ENCODE data around the gene ELOVL2. TPM values are rescaled to one million over a fixed set of nuclear protein-coding genes. Genes with fewer than 3 reads are reported as not detected.
"Not testable (repeated sequence)": the region's sequence is repeated elsewhere in the genome, so short reads cannot be mapped to it uniquely, and the experiment has no call there.

The ELOVL2 gene
- total RNA-seq, 1 experiment from 2014 or later: 0.41 TPM

DNA sequence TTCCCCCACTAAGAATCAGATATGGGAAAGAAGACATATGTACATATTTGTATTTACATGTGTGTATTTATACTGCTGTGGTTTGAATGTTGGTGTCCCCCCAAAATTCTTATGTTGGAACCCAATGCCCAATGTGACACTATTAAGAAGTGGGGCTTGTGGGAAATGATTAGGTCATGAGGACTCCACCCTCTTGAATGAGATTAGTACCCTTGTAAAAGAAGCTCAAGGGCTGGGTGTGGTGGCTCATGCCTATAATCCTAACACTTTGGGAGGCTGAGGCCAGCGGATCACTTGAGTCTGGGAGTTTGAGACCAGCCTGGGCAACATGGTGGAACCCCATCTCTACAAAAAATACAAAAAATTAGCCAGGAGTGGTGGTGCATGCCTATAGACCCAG, 45.6 kb upstream of the ELOVL2 start:
- Histone ChIP-seq H3K27me3 (ENCODE audit: insufficient read depth, low read depth) (no peaks in the 10 kb centered on the region), H4K20me1 (ENCODE audit: insufficient read depth) (no peaks in the 10 kb centered on the region), H3K9me2 (ENCODE audit: insufficient read depth) (no peaks in the 10 kb centered on the region), H3K79me2 (ENCODE audit: low read depth) (peaks cover 5% of the 10 kb centered on the region), H2AFZ (no peak overlapping the region), H3K36me3 (ENCODE audit: low read depth) (no peaks in the 10 kb centered on the region), H3K9me3 (ENCODE audit: insufficient read depth, low read depth) (no peaks in the 10 kb centered on the region), H3K4me3 (no peak overlapping the region), H3K4me1 (replicated peaks; ENCODE audit: insufficient read depth) (no peaks in the 10 kb centered on the region), H3F3A (ENCODE audit: insufficient read depth, low read depth) (0 out of 2 replicates have a peak, but pooled peaks cover 6% of the 10 kb centered on the region), H3K27ac (no peak overlapping the region), H3K4me2 (no peak overlapping the region)
- BruUV-seq (replicated peaks): no TSS peak
- CTCF ChIA-PET: no interaction called here
- DNase-seq: no peak
- POLR2A ChIA-PET (ENCODE audit: unreplicated experiment): no interaction called here
- intact Hi-C loops (cut with micrococcal nuclease; ENCODE audit: unreplicated experiment): loop anchor here (5.0 kb wide), 1 partner anchor 143 kb away; the partner anchor contains the start of gene NEDD9
- TF ChIP-seq, protein P1, sequence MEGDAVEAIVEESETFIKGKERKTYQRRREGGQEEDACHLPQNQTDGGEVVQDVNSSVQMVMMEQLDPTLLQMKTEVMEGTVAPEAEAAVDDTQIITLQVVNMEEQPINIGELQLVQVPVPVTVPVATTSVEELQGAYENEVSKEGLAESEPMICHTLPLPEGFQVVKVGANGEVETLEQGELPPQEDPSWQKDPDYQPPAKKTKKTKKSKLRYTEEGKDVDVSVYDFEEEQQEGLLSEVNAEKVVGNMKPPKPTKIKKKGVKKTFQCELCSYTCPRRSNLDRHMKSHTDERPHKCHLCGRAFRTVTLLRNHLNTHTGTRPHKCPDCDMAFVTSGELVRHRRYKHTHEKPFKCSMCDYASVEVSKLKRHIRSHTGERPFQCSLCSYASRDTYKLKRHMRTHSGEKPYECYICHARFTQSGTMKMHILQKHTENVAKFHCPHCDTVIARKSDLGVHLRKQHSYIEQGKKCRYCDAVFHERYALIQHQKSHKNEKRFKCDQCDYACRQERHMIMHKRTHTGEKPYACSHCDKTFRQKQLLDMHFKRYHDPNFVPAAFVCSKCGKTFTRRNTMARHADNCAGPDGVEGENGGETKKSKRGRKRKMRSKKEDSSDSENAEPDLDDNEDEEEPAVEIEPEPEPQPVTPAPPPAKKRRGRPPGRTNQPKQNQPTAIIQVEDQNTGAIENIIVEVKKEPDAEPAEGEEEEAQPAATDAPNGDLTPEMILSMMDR (conservative IDR thresholded peaks at IDR 0.05): no peak
- no peak for TF ChIP-seq EZH2 (IDR thresholded peaks at IDR 0.05; ENCODE audit: low read depth)

DNA sequence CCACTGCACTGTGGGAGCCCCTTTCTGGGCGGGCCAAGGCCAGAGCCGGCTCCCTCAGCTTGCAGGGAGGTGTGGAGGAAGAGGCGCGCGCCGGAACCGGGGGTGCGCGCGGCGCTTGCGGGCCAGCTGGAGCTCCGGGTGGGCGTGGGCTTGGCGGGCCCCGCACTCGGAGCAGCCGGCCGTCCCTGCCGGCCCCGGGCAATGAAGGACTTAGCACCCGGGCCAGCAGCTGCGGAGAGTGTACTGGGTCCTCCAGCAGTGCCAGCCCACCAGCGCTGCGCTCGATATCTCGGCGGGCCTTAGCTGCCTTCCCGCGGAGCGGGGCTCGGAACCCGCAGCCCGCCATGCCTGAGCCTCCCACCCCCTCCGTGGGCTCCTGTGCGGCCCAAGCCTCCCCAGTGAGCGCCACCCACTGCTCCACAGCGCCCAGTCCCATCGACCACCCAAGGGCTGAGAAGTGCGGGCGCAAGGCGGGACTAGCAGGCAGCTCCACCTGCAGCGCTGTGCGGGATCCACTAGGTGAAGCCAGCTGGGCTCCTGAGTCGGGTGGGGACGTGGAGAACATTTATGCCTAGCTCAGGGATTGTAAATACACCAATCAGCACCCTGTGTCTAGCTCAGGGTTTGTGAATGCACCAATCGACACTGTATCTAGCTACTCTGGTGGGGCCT, 43.2 kb upstream of the ELOVL2 start:
- H3K27ac ChIP-seq; intact Hi-C loops (cut with micrococcal nuclease; ENCODE audit: unreplicated experiment); H3K36me3 ChIP-seq (ENCODE audit: low read depth); POLR2A ChIA-PET (ENCODE audit: unreplicated experiment); H3F3A ChIP-seq (ENCODE audit: insufficient read depth, low read depth); DNase-seq; H3K27me3 ChIP-seq (ENCODE audit: insufficient read depth, low read depth); H3K4me3 ChIP-seq; H2AFZ ChIP-seq; H3K4me1 ChIP-seq (replicated peaks; ENCODE audit: insufficient read depth); H3K9me3 ChIP-seq (ENCODE audit: insufficient read depth, low read depth); H3K4me2 ChIP-seq; BruUV-seq (replicated peaks); H3K9me2 ChIP-seq (ENCODE audit: insufficient read depth); H3K79me2 ChIP-seq (ENCODE audit: low read depth); H4K20me1 ChIP-seq (ENCODE audit: insufficient read depth): not testable (repeated sequence)
- CTCF ChIA-PET: interaction anchor here (0.6 kb wide), 1 partner anchor 239 kb away, joined by 3 read pairs; no protein-coding TSS in a partner anchor

DNA sequence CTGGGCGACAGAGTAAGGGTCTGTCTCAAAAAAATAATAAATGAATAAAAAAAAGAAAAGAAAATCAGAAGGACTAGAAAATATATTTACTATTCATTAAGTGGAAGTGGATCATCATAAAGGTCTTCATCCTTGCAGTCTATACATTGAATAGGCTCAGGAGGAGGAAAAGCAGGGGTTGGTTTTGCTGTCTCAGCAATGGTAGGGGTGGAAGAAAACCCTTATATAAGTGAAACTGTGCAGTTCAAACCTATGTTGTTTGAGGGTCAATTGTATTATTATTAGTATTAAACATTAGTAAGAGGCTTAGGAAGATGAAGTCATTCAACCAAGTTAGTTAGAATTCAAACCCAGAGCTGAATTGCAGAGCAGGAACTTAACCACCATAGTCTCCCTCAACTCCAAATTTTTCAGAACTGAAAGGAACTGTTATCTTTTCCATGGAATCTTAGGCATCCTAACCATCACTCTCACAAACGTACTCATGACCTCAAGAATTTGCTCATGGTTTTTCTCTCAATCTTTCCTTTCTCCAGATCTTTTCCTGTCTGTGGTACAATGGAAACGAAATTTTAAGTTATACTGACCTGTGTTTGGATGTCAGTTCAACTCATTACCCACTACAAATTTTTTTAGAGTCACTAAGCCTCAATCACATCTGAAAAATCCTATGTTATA, 41.8 kb upstream of the ELOVL2 start:
- POLR2A ChIA-PET (ENCODE audit: unreplicated experiment): interaction anchor here (0.7 kb wide), 1 partner anchor 230 kb away, joined by 7 read pairs; no protein-coding TSS in a partner anchor
- H3K9me3 ChIP-seq (ENCODE audit: insufficient read depth, low read depth): no peaks in the 10 kb centered on the region
- no peaks in the 10 kb centered on the region for H3K4me1 ChIP-seq (replicated peaks; ENCODE audit: insufficient read depth)

More for the DNA sequence above, 41.8 kb upstream of the ELOVL2 start:
- intact Hi-C loops (cut with micrococcal nuclease; ENCODE audit: unreplicated experiment): no loop called here
- Histone ChIP-seq H4K20me1 (ENCODE audit: insufficient read depth) (no peaks in the 10 kb centered on the region), H3K27me3 (ENCODE audit: insufficient read depth, low read depth) (no peaks in the 10 kb centered on the region), H3K4me2 (no peak overlapping the region), H3F3A (ENCODE audit: insufficient read depth, low read depth) (no peaks in the 10 kb centered on the region), H3K27ac (no peak overlapping the region), H3K9me2 (ENCODE audit: insufficient read depth) (no peaks in the 10 kb centered on the region), H3K79me2 (ENCODE audit: low read depth) (no peaks in the 10 kb centered on the region), H2AFZ (no peak overlapping the region), H3K36me3 (ENCODE audit: low read depth) (no peaks in the 10 kb centered on the region), H3K4me3 (no peak overlapping the region)
- BruUV-seq (replicated peaks): no TSS peak
- CTCF ChIA-PET: no interaction called here
- no peak for DNase-seq
- TF ChIP-seq, protein P1 (conservative IDR thresholded peaks at IDR 0.05): no peak
- no peak for TF ChIP-seq EZH2 (IDR thresholded peaks at IDR 0.05; ENCODE audit: low read depth)
